ENCODE results near the gene TAF4. TPM values are rescaled to one million over a fixed set of nuclear protein-coding genes. Genes with fewer than 3 reads are reported as not detected.

TAF4 gene
- total and polyA plus RNA-seq, 2 of the 13 experiments (the other 11 are each of a cell fraction or from before 2014, with no cell fraction given) = 5.9 to 12.0 TPM

GRCh38 chr20:62066339-62066982, 780 bp upstream of the TAF4 start (continued):
- TF ChIP-seq LRRFIP1 (CRISPR knock-in tag; conservative IDR thresholded peaks at IDR 0.05) (no peak), MLLT10 (CRISPR knock-in tag; IDR thresholded peaks at IDR 0.05) (no peak), ZNF207 (IDR thresholded peaks at IDR 0.05; ENCODE audit: borderline replicate concordance) (no peak), ZBTB20 (CRISPR knock-in tag; IDR thresholded peaks at IDR 0.05; ENCODE audit: borderline replicate concordance, low read depth) (no peak), RFX1 (IDR thresholded peaks at IDR 0.05) (no peak), CREBL2 (CRISPR knock-in tag; IDR thresholded peaks at IDR 0.05; ENCODE audit: borderline replicate concordance) (no peak), TCF7L2 (IDR thresholded peaks at IDR 0.05; ENCODE audit: low read depth, low read length) (no peak), NFAT5 (CRISPR knock-in tag; IDR thresholded peaks at IDR 0.05) (no peak), NKX3-1 (CRISPR knock-in tag; IDR thresholded peaks at IDR 0.05) (no peak), TBX3 (IDR thresholded peaks at IDR 0.05; ENCODE audit: borderline replicate concordance) (no peak), TP53 (CRISPR knock-in tag; conservative IDR thresholded peaks at IDR 0.05) (no peak), SP2 (CRISPR knock-in tag; IDR thresholded peaks at IDR 0.05) (no peak), MXI1 (IDR thresholded peaks at IDR 0.05; ENCODE audit: borderline replicate concordance, low read depth, low read length) (no peak; the same call in 2 of the 3 replicates), SNAPC5 (CRISPR knock-in tag; IDR thresholded peaks at IDR 0.05; ENCODE audit: borderline replicate concordance) (no peak), SKIL (CRISPR knock-in tag; IDR thresholded peaks at IDR 0.05; ENCODE audit: borderline replicate concordance) (no peak), CBFB (CRISPR knock-in tag; IDR thresholded peaks at IDR 0.05) (no peak), BRD4 (CRISPR knock-in tag; IDR thresholded peaks at IDR 0.05) (peak; percentile 69; the same call in 1 of the 2 replicates), DR1 (CRISPR knock-in tag; IDR thresholded peaks at IDR 0.05) (no peak), CREM (IDR thresholded peaks at IDR 0.05) (no peak), CREM (CRISPR knock-in tag; IDR thresholded peaks at IDR 0.05) (no peak), FOXM1 (CRISPR knock-in tag; IDR thresholded peaks at IDR 0.05) (no peak)

Data from HepG2 (cell line).